GM18520 (cell line): ENCODE data around the gene PRMT9.

ENCODE experiments used
- ATAC-seq: cut with Tn5 transposase; IDR thresholded peaks from one replicate; pipeline ENCODE4 v1.9.1; 2021; ENCODE audit not compliant: unreplicated experiment

The PRMT9 gene

DNA sequence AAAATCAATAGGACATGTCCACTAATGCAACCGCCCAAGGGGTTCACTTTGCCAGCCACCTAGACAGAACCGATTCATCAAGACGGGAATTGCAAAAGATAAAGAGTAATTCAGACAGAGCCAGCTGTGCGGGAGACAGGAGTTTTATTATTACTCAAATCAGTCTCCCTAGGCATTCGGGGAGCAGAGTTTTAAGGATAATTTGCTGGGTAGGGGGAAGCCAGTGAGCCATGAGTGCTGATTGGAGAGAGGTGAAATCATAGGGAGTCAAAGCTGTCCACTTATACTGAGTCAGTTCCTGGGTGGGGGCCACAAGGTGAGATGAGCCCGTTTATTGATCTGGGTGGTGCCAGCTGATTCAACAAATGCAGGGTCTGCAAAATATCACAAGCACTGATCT, 58.2 kb downstream of the PRMT9 start:
- no peak for ATAC-seq

DNA sequence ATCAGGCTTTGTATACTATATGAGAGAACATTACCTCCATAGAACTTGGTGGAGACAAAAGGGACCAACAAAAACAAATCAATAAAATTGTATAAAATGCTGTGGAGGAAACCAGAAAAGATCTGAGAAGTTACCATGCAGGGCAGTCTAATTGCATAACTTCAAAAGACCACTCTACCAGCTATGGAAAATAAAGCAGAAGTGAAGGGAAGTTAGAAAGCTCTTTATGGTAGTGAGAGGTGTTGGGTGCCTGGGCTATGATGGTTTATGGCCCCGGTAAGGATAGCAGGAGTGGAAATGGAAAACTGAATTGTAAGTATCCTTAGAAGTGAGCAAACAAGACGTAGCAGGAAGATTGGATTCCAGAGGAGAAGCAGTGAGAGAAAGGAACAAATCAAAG, 63.6 kb downstream of the PRMT9 start:
- ATAC-seq: no peak

DNA sequence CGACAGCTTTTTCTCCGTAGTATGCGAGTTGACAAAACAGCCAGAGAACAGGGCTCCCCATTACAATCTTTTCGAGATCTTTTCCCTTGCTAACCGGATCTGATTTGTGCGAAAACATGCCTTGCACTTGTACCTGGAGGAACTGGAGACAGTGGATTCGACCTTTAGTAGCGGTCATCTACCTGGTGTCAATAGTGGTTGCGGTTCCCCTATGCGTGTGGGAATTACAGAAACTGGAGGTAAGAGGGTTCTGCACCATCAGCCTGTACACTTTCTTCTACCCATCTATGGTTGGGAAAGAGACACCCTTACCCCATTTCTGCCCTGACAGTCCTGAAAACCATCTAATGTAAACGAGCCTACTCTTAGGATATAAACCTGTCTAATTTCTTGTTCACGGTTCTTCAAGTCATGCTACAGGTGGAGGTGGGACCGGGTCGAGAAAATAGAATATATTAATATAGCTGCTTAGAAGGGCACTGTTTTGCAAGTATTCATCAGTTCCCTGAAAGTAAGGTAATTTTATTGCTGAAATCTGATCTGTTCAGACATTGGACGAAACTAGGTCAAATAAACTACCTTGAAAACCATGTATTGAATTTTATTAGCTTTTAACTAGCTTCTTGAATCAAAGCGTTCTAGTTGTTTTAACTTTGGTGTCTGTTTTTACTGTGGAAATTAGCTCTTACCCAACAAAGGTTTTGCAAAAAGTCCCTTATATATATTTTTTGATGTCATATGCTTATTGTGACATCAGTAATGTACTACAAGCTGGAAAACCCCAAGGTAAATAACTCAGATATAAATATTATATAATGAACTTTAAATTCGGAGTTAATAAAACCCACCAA, 65.9 kb downstream of the PRMT9 start:
- peak; percentile 10 for ATAC-seq

DNA sequence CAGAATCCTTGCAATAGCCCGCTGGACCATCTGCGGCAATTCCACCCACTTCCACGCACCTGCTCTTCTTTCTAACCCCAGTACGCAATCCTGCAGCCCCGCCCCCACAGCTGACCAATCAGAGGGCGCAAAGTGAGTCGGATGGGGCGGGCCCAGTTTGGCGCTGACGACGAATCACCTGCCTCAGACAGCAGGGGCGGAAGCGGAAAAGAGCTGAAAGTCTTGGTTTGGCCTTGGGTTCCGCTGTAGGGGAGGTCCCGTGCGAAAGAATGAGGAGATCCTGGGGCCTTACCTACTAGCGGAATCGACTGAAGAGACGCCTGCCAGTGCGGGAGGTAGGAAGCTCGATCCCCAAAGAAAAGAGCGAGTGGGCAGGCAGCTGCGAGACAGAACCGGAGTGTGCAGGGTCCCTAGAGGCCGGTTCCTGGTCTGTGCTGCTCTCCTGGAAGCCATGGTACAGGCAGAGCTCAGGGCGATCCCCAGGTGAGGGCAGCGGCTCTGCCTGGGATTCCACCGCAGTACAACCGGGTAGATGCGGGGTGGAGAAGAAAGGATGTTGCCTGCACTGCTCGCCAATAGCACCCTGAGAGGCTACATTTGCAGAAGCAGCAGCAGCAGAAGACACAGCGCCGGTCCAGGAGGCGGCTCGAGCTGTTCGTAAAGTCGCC, 66.7 kb downstream of the PRMT9 start, which contains the start of gene TMEM184C:
TSS of gene TMEM184C (plus strand) at position 225 of the 668 bp plus-strand sequence. CDS start 560 bp downstream, outside the sequence.
- ATAC-seq: peak; percentile 99

DNA sequence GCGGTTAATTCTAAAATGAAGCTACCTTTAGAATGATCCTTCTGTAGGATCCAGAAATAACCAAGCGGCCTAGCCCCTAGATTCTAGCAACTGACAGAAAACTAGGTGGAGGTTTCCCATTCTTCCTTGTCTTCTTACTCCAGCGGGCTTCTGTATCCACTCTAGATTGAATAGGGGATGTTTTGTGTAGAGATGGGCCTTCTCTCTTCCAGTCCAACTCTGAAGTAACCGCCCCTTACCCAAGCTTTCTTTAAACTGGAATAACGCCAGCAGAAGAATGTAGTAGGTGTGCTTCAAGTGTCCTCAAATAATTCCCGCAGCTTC, 67.2 kb downstream of the PRMT9 start:
- no peak for ATAC-seq

DNA sequence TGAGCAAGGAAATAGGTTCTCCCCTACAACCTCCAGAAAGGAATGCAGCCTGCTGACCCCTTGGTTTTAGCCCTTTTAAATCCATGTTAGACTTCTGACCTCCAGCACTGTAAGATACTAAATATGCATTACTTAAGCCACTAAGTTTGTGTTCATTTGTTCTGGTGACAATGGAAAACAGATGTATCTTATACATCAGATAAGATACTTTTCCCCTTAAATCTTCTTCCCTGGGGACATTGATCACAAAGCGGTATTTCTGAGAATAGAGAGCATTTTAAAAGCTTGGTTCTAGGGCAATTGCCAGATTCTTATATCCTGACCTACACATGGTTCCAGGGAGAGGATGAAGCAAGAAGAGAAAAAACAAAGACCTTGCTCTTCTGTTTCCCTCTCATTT, 73.3 kb downstream of the PRMT9 start:
- no peak for ATAC-seq

DNA sequence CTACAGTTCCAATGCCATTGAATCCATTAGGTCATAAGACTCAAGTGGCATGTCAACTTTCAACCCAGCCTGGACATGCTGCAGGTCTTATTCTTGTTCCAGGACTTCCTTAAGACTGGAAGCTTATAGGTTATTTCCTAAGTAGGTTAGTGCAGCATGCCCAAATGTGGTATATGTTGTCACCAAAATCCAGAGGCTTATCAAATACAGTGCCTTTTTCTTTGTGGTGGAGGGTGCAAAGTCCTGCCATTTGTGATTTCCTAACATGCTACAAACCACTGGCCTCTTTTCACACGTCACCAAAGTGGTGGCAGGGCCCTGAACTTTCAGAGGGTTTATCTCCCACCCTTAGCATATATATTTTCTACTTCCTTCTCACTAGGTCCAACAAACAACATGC, 76.5 kb downstream of the PRMT9 start:
- no peak for ATAC-seq

DNA sequence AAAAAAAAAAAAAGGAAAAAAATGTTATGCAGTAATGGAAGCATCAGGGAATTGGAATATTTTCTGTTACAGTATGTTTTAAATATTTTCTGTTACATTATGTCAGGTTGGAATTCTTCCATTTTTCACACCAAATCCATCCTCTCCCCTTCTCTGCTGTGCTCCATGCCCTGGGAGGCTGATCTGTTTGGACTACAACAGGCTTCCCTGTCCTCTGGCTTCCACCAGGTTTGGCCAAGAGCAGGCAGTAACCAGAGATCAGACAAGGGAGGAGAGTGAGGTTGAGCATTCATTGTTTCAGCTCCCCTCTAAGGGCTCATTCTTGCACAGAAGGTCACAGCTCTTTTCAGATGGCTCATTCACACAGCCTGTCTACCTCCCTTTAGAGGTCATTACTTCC, 78.5 kb downstream of the PRMT9 start:
- no peak for ATAC-seq

DNA sequence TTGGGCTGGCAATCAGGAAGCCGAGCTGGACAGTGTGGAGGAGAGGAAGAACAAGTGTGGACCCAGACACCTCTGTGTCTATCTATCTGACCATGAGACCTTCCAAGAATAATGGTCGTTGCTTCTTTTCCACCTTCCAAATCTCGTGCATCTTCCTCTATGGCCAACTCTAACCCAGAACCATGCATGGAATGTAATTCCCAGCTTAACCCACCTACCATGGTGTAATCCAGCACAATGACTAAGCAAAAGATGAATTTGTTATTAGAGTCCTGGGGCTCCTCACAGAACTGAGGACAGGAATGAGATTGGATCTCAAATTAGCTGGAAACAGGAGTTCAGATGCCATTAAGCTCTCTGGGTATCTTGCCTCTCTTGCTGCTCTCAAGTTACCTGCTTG, 84.2 kb downstream of the PRMT9 start:
- no peak for ATAC-seq

DNA sequence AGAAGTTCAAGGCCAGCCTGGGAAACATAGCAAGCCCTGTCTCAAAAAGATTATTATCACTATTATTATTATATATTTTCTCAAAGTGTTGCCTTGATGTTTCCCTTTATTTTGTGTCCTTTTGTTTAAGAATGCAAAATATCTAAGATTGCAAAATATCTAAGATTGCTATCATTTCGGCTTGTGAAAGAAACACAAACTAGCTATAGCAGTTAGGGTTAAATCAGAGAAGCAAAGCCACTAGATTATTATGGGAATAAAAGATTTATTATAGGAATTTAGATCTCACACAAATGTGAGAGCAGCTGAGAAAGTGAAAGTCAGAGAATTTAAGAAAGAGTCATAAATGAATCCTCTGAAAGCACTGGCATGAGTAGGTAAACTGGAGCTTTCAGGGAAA, 84.8 kb downstream of the PRMT9 start:
- ATAC-seq: no peak

DNA sequence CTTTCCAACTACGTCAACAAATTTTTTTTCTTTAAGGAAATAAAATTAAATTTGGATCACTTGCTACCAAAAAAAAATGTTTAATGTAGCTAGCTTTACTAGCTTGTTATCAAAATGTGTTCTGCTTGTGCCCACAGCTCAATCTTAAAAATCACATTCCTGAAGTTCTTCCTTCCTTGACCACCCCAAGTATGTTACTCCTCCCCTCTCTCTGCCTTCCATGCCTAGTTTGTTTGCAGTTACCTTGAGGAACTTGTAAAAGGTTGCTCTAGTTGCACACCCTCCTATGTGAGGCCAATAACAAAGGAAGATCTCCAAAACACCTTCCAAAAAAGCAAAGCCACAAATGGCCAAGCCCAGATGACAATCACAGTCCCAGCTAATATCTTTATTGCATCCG, 86.4 kb downstream of the PRMT9 start:
- no peak for ATAC-seq

DNA sequence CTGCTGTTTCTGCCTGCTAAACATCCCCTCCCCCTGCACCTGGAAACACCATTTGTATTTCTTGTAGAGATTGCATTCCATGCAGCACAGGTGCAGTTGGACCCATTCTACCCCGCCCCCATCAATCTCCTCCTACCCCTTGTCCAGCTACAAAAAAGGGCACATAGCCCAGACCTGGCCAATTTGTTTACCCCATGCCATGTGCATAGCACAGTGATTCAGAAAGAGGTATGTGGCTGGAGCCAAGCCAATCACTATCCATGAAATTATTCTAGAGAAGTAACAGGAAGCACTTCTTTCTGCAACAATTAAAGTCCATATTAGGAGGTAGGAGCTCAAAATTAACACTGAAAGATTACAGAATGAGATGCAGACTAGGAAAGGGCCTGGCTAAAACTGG, 87.0 kb downstream of the PRMT9 start:
- ATAC-seq: no peak

DNA sequence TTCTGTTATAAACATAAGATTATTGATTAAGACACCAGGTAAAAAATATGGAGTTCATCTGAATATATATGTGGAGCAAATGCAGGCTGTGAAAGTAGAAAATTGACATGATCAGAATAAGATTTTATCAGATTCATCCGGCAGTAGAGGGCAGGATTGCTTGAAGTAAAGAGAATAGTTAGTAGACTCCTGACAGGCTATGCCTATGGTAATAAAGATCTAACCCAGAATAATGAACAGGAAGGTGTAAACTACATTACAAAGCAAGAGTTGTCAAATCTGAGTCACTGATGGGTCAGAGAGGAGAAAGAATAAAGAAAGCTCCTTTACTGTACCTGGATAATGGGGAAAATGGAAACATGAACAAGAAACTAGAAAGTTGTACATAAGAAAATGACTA, 87.6 kb downstream of the PRMT9 start:
- ATAC-seq: no peak

DNA sequence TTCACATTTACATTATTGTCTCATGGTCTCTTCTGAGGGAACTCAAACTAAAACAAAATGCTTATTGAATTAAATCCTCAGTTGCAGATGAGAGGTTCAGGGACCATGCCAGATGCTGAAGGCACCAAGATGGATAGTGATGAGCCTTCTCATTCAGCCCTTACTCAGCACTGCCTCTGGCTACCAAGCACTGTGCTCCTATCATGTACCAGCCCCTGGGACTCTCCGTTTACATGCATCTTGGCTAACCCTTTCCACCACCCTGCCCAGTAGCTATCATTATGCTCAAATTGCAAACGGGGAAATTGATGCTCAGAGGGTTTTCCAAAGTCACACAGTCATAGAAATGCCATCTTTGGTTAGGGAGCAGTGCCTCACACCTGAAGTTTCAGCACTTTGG, 89.4 kb downstream of the PRMT9 start:
- ATAC-seq: no peak

DNA sequence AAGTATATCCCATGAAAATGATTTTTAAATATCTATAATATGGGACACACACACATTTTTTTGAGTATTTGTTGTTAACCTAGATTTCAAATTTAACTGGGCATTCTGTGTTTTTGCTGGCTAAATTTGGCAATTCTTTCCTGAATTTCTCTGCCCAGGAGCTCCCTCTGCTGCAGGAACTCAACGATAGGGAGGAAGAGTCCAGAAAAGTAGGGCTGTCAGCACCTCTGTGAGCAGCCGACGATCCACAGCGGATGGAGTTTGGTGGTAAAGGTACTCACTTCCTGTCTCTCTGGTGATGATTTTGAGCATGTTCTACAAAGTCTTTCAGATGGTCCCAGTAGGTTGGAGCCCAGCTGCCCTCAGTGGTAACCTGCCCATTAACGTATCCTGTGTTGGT, 89.9 kb downstream of the PRMT9 start:
- ATAC-seq: no peak

DNA sequence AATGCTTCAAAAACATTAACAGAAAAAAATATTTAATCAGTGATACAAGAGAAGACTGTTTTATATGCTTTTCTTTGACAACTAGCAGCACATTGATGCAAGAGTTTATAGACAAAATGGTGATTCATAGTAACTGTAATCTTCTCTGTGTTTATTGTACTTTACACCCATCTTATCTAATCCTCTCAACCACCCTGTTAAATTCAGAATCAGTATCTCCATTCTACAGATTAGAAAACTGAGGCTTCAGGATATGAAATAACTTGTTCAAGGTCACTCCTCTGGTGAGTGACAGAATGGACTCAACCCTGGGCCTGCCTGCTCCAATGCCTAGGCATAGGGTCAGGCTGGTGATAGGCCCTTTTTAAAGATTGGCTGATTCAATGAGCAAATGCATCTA, 92.9 kb downstream of the PRMT9 start:
- no peak for ATAC-seq

DNA sequence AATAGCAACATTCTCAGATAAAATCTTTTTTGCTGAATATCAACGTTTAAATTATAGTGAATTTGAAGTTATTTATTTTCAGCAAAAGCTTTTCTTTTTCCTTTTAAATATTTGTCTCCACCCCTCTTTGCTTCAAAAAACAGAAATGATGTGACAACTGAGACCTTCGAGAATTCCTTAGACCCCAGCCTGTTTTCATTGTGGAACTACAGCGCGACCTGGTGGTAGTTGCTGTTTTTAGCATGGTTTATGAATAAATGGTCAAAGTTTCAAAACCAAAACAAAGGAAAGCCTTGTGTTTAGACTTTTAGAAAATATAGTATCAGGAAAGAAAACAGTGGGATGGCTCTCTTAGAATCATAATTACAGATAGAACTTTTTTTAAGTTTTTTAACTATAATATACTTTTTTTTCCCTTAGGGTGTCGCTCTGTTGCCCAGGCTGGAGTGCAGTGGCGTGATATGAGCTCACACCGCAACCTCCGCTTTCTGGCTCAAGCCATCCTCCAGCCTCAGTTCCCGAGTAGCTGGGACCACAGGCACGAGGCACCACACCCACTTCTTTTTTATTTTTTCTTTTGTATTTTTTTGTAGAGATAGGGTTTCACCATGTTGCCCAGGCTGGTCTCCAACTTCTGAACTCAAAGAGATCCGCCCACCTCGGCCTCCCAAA, 93.6 kb downstream of the PRMT9 start:
- no peak for ATAC-seq

DNA sequence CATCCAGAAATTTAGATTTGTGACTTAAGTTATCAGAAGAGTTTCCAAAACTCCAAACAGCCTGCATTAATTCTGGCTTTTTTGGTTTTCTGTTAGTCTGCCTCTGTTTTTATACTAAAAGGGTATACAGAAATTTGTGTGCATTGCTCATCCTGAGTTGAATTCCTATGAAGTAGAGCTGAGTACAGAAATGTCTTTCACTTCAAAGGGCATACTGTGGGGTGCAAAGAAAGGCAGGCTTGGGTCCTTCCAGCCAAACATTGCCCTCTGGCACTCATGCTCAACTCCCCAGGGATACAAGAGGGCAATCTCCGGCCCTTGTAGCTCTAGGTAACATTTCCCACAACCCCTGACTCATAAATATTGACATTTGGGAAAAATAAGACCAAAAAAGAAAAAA, 94.4 kb downstream of the PRMT9 start:
- ATAC-seq: no peak
